HepG2 (cell line): Measurements from ENCODE around the gene CHMP1A. TPM values are rescaled to one million over a fixed set of nuclear protein-coding genes. Genes with fewer than 3 reads are reported as not detected.

ENCODE experiments used
- AGO1 ChIP-seq: fragments of 200-400 bp; formaldehyde crosslinking; IDR thresholded peaks from 2 replicates; pipeline ENCODE4 v1.6.1; 2017; ENCODE audit warnings: mild to moderate bottlenecking, low read depth, low read length, moderate library complexity; ENCODE audit not compliant: poor library complexity, severe bottlenecking
- THRA ChIP-seq: sonication (generic); formaldehyde crosslinking; IDR thresholded peaks from 2 replicates; pipeline ENCODE4 v1.4.0; 2020; ENCODE audit warnings: missing genetic modification reagents, borderline replicate concordance
- polyA plus RNA-seq, 8 experiments: library from polyadenylated mRNA; depleted of rRNA in 3 of 8; stranded (reverse) in 7 of 8; unstranded in 1 of 8; fragments of >200 nt; fragmentation: Illumina TruSeq in 4 of 8; extraction: Trizol in 4 of 8; gene quantifications; 2 replicates each; pipeline versions ENCODE4 v1.2.1 to v1.2.3, GENCODE V29; 2011 to 2016; ENCODE audit warnings: low read depth in 4 of 8, missing spikeins in 1 of 8, mixed read lengths in 1 of 8; ENCODE audit not compliant: insufficient read depth in 1 of 8
- total RNA-seq, 5 experiments: library from RNA; depleted of rRNA; stranded (reverse); fragments of >200 nt; fragmentation: Illumina TruSeq; extraction: Trizol; gene quantifications; 2 replicates each; pipeline ENCODE4 v1.2.3, GENCODE V29; 2016; ENCODE audit warnings: low read depth in 1 of 5
- TF ChIP-seq, protein P1 (sequence below): IDR thresholded peaks from 2 replicates; pipeline ENCODE4 v1.6.1; 2016; ENCODE audit warnings: low read depth, missing genetic modification reagents, missing compliant biosample characterization
- TF ChIP-seq, protein P2 (sequence below): sonication (generic); formaldehyde crosslinking; IDR thresholded peaks from 2 replicates; pipeline ENCODE4 v1.8.1; 2023; ENCODE audit warnings: missing genetic modification reagents, inconsistent platforms, borderline replicate concordance

Gene CHMP1A
- total and polyA plus RNA-seq, 2 of the 13 experiments (the other 11 are each of a cell fraction or from before 2014, with no cell fraction given) = 69.4 to 73.3 TPM

DNA sequence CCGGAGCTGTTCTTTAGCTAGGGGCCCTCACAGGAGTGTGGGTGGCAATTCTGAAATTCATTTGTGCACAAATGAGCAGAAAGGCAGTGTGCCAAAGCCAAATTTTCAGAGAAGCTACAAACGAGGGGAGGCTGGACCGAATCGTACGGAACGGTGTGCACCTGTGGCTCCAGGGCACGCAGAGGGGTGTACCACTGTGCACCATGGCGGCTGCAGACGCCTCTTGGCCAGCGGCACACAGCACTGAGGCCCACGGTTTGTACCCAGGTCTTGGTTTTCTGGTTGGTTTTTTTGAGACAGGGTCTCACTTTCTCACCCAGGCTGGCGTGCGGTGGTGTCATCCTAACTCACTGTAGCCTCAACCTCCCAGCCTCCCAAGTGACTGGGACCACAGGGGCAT is 14.9 kb downstream of the CHMP1A start (continued):
- TF ChIP-seq, protein P1, sequence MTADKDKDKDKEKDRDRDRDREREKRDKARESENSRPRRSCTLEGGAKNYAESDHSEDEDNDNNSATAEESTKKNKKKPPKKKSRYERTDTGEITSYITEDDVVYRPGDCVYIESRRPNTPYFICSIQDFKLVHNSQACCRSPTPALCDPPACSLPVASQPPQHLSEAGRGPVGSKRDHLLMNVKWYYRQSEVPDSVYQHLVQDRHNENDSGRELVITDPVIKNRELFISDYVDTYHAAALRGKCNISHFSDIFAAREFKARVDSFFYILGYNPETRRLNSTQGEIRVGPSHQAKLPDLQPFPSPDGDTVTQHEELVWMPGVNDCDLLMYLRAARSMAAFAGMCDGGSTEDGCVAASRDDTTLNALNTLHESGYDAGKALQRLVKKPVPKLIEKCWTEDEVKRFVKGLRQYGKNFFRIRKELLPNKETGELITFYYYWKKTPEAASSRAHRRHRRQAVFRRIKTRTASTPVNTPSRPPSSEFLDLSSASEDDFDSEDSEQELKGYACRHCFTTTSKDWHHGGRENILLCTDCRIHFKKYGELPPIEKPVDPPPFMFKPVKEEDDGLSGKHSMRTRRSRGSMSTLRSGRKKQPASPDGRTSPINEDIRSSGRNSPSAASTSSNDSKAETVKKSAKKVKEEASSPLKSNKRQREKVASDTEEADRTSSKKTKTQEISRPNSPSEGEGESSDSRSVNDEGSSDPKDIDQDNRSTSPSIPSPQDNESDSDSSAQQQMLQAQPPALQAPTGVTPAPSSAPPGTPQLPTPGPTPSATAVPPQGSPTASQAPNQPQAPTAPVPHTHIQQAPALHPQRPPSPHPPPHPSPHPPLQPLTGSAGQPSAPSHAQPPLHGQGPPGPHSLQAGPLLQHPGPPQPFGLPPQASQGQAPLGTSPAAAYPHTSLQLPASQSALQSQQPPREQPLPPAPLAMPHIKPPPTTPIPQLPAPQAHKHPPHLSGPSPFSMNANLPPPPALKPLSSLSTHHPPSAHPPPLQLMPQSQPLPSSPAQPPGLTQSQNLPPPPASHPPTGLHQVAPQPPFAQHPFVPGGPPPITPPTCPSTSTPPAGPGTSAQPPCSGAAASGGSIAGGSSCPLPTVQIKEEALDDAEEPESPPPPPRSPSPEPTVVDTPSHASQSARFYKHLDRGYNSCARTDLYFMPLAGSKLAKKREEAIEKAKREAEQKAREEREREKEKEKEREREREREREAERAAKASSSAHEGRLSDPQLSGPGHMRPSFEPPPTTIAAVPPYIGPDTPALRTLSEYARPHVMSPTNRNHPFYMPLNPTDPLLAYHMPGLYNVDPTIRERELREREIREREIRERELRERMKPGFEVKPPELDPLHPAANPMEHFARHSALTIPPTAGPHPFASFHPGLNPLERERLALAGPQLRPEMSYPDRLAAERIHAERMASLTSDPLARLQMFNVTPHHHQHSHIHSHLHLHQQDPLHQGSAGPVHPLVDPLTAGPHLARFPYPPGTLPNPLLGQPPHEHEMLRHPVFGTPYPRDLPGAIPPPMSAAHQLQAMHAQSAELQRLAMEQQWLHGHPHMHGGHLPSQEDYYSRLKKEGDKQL (CRISPR knock-in tag) = no peak
- TF ChIP-seq, protein P2, sequence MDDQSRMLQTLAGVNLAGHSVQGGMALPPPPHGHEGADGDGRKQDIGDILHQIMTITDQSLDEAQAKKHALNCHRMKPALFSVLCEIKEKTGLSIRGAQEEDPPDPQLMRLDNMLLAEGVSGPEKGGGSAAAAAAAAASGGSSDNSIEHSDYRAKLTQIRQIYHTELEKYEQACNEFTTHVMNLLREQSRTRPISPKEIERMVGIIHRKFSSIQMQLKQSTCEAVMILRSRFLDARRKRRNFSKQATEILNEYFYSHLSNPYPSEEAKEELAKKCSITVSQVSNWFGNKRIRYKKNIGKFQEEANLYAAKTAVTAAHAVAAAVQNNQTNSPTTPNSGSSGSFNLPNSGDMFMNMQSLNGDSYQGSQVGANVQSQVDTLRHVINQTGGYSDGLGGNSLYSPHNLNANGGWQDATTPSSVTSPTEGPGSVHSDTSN (CRISPR knock-in tag) = no peak
- TF ChIP-seq THRA (CRISPR knock-in tag) (no peak), AGO1 (peak; percentile 34)
- TF ChIP-seq, all 625 proteins: peak for 3
